GM12878 (cell line): Measurements from ENCODE around the gene CAPRIN2. TPM values are rescaled to one million over a fixed set of nuclear protein-coding genes. Genes with fewer than 3 reads are reported as not detected.

Experiments
- BHLHE40 ChIP-seq, 2 experiments: fragments of 450-650 bp in 1 of 2; IDR thresholded peaks; 2 replicates each; pipeline ENCODE4 v1.6.1; 2011 to 2017; ENCODE audit warnings: low read depth in 2 of 2, borderline replicate concordance in 1 of 2, improper control_type of control experiment in 1 of 2, low read length in 1 of 2, mild to moderate bottlenecking in 1 of 2
- CHD2 ChIP-seq: IDR thresholded peaks from 2 replicates; pipeline ENCODE4 v1.6.1; 2011; ENCODE audit warnings: low read depth, low read length, improper control_type of control experiment, borderline replicate concordance
- CREM ChIP-seq: IDR thresholded peaks from 2 replicates; pipeline ENCODE4 v1.6.1; 2014; ENCODE audit warnings: antibody characterized with exemption, low read depth
- EGR1 ChIP-seq, 2 experiments: IDR thresholded peaks; 1 replicate in 1 of 2; 2 replicates in 1 of 2; pipeline ENCODE4 v1.6.1; 2011 to 2012; ENCODE audit warnings: low read depth in 2 of 2, low read length in 2 of 2, borderline replicate concordance in 1 of 2, mild to moderate bottlenecking in 1 of 2, moderate library complexity in 1 of 2
- ESRRA ChIP-seq: IDR thresholded peaks from 2 replicates; pipeline ENCODE4 v1.6.1; 2012; ENCODE audit warnings: mild to moderate bottlenecking, low read length, improper control_type of control experiment
- GABPA ChIP-seq: IDR thresholded peaks from 2 replicates; pipeline ENCODE4 v1.6.1; 2014; ENCODE audit warnings: antibody characterized with exemption, low read depth, mild to moderate bottlenecking, inconsistent platforms
- HDGF ChIP-seq: fragments of 450-650 bp; IDR thresholded peaks from 2 replicates; pipeline ENCODE4 v1.6.1; 2016; ENCODE audit warnings: antibody characterized with exemption
- IKZF2 ChIP-seq, 2 experiments: fragments of 450-650 bp; IDR thresholded peaks; 2 replicates each; pipeline ENCODE4 v1.6.1; 2017; ENCODE audit warnings: mild to moderate bottlenecking in 2 of 2, moderate library complexity in 2 of 2
- JUND ChIP-seq: IDR thresholded peaks from 2 replicates; pipeline ENCODE4 v1.6.1; 2012; ENCODE audit warnings: low read depth, mild to moderate bottlenecking, low read length, improper control_type of control experiment, moderate library complexity
- POLR2A ChIP-seq: IDR thresholded peaks from 2 replicates; pipeline ENCODE4 v1.6.1; 2011; ENCODE audit warnings: low read depth, mild to moderate bottlenecking, low read length
- SMAD5 ChIP-seq: IDR thresholded peaks from 2 replicates; pipeline ENCODE4 v1.6.1; 2016; ENCODE audit warnings: antibody characterized with exemption, low read depth
- SREBF1 ChIP-seq: IDR thresholded peaks from 2 replicates; pipeline ENCODE4 v1.6.1; 2012; ENCODE audit warnings: mild to moderate bottlenecking, low read length
- SRF ChIP-seq, 2 experiments: IDR thresholded peaks; 2 replicates each; pipeline ENCODE4 v1.6.1; 2011; ENCODE audit warnings: low read depth in 2 of 2, low read length in 2 of 2, mild to moderate bottlenecking in 1 of 2, moderate library complexity in 1 of 2
- TAF1 ChIP-seq: IDR thresholded peaks from 2 replicates; pipeline ENCODE4 v1.6.1; 2011; ENCODE audit warnings: mild to moderate bottlenecking, low read depth, low read length, borderline replicate concordance
- TARDBP ChIP-seq: IDR thresholded peaks from 2 replicates; pipeline ENCODE4 v1.6.1; 2016; ENCODE audit warnings: borderline replicate concordance
- TCF7 ChIP-seq: IDR thresholded peaks from 2 replicates; pipeline ENCODE4 v1.6.1; 2014; ENCODE audit warnings: antibody characterized with exemption, borderline replicate concordance
- WRNIP1 ChIP-seq: IDR thresholded peaks from 2 replicates; pipeline ENCODE4 v1.6.1; 2011; ENCODE audit warnings: low read depth, low read length, improper control_type of control experiment, borderline replicate concordance
- polyA plus RNA-seq, 11 experiments: library from polyadenylated mRNA; depleted of rRNA in 4 of 11; unstranded in 6 of 11; stranded (reverse) in 5 of 11; fragments of >200 nt; fragmentation: Nextera tagmentation in 4 of 11; fragmentation: Illumina TruSeq in 1 of 11; extraction: Ambion mirVana in 4 of 11; extraction: Trizol in 1 of 11; gene quantifications; 1 replicate in 1 of 11; 2 replicates in 10 of 11; pipeline versions ENCODE4 v1.2.1 to v1.2.3, GENCODE V29; 2011 to 2016; ENCODE audit warnings: inconsistent platforms in 2 of 11, missing spikeins in 2 of 11, low read depth in 1 of 11
- total RNA-seq, 4 experiments: library from RNA; depleted of rRNA in 3 of 4; stranded (reverse); fragments of >200 nt in 3 of 4; fragmentation: Illumina TruSeq in 1 of 4; extraction: Trizol in 1 of 4; gene quantifications; 2 replicates each; pipeline versions ENCODE4 v1.2.1 to v1.2.3, GENCODE V29; 2013 to 2021
- TF ChIP-seq, protein P1 (sequence below): IDR thresholded peaks from 2 replicates; pipeline ENCODE4 v1.6.1; 2012; ENCODE audit warnings: low read depth, low read length, improper control_type of control experiment
- TF ChIP-seq, protein P2 (sequence below): fragments of 450-650 bp; IDR thresholded peaks from 2 replicates; pipeline ENCODE4 v1.6.1; 2017; ENCODE audit warnings: mild to moderate bottlenecking, moderate library complexity
- TF ChIP-seq, protein P3 (sequence below): IDR thresholded peaks from 2 replicates; pipeline ENCODE4 v1.6.1; 2012; ENCODE audit warnings: low read depth, low read length, improper control_type of control experiment
- TF ChIP-seq, protein P4 (sequence below): fragments of 450-650 bp; IDR thresholded peaks from 2 replicates; pipeline ENCODE4 v1.6.1; 2018; ENCODE audit warnings: borderline replicate concordance, mild to moderate bottlenecking; ENCODE audit not compliant: partially characterized antibody

The CAPRIN2 gene
- total and polyA plus RNA-seq, 10 of the 15 experiments (the other 5 are each of a cell fraction or from before 2014, with no cell fraction given): 1.2 to 13.6 (median 8.2) TPM

DNA sequence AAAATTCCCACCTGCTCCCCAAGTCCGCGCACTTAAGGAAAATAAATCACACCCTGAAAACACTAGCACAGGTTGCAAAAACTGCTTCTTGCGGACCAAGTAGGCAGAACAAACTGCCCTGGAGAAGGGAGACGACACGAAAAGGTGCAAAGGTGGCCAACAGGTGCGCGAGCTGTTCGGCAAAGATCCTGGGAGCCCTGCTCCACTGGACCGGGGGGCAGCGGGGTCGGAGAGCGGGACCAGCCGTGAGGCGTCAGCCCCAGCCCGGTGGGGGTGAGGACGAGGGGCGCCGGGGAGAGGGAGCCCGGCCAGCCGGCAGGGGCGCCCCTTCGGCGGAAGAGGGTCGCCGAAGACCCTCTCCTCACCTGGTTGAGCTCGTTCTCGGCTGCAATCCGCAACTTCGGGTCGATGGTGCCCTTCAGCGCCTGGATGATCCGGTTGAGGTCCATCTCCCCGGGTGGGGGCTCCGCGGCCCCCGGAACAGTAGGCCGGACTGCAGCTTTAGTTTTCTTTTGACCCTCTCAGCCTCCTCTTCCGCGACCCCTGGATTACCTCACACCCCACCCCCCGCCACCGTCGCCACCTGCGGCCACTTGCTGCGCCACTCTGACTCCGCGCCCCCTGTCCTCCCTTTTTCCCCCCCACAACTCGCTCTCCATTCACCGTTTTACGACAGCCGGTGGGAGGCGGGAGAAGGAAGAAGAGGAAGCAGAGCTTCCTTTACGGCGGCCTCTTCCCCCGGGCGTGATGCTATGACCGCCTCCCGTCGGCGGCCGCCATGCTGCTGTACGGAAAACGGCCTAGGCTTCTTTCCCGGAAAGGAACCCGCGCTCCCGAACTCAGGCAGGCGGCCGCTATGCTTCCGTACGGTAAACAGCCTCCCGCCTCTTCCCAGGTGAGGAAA lies 59.3 kb downstream of the CAPRIN2 start, which contains the start of gene IPO8 (continued):
- TF ChIP-seq, protein P1, sequence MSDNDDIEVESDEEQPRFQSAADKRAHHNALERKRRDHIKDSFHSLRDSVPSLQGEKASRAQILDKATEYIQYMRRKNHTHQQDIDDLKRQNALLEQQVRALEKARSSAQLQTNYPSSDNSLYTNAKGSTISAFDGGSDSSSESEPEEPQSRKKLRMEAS: no peak
- TF ChIP-seq TCF7 (no peak), JUND (peak; percentile 15; the same call in 1 of the 2 replicates), SRF (IDR thresholded peaks at IDR 0.05; ENCODE audit: low read depth in 2 of 2, low read length in 2 of 2) (peak in 1 of 2 experiments; percentile 36; a peak in 1 of 4 replicates), POLR2A (peak; percentile 61), HDGF (peak; percentile 91; the same call in 1 of the 2 replicates), TAF1 (peak; percentile 67; the same call in 1 of the 2 replicates), SREBF1 (peak; percentile 24; the same call in 1 of the 2 replicates), ESRRA (0 out of 2 replicates have a peak, but pooled peaks have one; percentile 67), GABPA (peak; percentile 89), BHLHE40 (IDR thresholded peaks at IDR 0.05; ENCODE audit: borderline replicate concordance in 1 of 2, low read depth in 2 of 2, low read length in 1 of 2) (peak in 1 of 2 experiments; percentile 21; a peak in 2 of 4 replicates), WRNIP1 (0 out of 2 replicates have a peak, but pooled peaks have one; percentile 22), TARDBP (peak; percentile 64; the same call in 1 of the 2 replicates), EGR1 (IDR thresholded peaks at IDR 0.05; ENCODE audit: borderline replicate concordance in 1 of 2, low read depth in 2 of 2, low read length in 2 of 2) (peak in 1 of 2 experiments; percentile 69; a peak in 1 of 3 replicates), IKZF2 (IDR thresholded peaks at IDR 0.05) (peak in 1 of 2 experiments; percentile 49; a peak in 1 of 4 replicates), SMAD5 (peak; percentile 26; the same call in 1 of the 2 replicates), CREM (peak; percentile 89), CHD2 (no peak)
- TF ChIP-seq, protein P2, sequence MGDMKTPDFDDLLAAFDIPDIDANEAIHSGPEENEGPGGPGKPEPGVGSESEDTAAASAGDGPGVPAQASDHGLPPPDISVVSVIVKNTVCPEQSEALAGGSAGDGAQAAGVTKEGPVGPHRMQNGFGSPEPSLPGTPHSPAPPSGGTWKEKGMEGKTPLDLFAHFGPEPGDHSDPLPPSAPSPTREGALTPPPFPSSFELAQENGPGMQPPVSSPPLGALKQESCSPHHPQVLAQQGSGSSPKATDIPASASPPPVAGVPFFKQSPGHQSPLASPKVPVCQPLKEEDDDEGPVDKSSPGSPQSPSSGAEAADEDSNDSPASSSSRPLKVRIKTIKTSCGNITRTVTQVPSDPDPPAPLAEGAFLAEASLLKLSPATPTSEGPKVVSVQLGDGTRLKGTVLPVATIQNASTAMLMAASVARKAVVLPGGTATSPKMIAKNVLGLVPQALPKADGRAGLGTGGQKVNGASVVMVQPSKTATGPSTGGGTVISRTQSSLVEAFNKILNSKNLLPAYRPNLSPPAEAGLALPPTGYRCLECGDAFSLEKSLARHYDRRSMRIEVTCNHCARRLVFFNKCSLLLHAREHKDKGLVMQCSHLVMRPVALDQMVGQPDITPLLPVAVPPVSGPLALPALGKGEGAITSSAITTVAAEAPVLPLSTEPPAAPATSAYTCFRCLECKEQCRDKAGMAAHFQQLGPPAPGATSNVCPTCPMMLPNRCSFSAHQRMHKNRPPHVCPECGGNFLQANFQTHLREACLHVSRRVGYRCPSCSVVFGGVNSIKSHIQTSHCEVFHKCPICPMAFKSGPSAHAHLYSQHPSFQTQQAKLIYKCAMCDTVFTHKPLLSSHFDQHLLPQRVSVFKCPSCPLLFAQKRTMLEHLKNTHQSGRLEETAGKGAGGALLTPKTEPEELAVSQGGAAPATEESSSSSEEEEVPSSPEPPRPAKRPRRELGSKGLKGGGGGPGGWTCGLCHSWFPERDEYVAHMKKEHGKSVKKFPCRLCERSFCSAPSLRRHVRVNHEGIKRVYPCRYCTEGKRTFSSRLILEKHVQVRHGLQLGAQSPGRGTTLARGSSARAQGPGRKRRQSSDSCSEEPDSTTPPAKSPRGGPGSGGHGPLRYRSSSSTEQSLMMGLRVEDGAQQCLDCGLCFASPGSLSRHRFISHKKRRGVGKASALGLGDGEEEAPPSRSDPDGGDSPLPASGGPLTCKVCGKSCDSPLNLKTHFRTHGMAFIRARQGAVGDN: peak; percentile 24; the same call in 1 of the 2 replicates
- TF ChIP-seq, protein P3, sequence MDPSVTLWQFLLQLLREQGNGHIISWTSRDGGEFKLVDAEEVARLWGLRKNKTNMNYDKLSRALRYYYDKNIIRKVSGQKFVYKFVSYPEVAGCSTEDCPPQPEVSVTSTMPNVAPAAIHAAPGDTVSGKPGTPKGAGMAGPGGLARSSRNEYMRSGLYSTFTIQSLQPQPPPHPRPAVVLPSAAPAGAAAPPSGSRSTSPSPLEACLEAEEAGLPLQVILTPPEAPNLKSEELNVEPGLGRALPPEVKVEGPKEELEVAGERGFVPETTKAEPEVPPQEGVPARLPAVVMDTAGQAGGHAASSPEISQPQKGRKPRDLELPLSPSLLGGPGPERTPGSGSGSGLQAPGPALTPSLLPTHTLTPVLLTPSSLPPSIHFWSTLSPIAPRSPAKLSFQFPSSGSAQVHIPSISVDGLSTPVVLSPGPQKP: 0 out of 2 replicates have a peak, but pooled peaks have one; percentile 44
- TF ChIP-seq, protein P4, sequence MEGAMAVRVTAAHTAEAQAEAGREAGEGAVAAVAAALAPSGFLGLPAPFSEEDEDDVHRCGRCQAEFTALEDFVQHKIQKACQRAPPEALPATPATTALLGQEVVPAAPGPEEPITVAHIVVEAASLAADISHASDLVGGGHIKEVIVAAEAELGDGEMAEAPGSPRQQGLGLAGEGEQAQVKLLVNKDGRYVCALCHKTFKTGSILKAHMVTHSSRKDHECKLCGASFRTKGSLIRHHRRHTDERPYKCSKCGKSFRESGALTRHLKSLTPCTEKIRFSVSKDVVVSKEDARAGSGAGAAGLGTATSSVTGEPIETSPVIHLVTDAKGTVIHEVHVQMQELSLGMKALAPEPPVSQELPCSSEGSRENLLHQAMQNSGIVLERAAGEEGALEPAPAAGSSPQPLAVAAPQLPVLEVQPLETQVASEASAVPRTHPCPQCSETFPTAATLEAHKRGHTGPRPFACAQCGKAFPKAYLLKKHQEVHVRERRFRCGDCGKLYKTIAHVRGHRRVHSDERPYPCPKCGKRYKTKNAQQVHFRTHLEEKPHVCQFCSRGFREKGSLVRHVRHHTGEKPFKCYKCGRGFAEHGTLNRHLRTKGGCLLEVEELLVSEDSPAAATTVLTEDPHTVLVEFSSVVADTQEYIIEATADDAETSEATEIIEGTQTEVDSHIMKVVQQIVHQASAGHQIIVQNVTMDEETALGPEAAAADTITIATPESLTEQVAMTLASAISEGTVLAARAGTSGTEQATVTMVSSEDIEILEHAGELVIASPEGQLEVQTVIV: peak; percentile 99
